ENCODE measurements around the gene TMEM8B.
A peak's percentile ranks its signal among the peaks of the same experiment; 100 is the strongest.

GRCh38 chr9:35790385-35791296 is 38.4 kb upstream of the TMEM8B start:
- TF ChIP-seq, protein P1, sequence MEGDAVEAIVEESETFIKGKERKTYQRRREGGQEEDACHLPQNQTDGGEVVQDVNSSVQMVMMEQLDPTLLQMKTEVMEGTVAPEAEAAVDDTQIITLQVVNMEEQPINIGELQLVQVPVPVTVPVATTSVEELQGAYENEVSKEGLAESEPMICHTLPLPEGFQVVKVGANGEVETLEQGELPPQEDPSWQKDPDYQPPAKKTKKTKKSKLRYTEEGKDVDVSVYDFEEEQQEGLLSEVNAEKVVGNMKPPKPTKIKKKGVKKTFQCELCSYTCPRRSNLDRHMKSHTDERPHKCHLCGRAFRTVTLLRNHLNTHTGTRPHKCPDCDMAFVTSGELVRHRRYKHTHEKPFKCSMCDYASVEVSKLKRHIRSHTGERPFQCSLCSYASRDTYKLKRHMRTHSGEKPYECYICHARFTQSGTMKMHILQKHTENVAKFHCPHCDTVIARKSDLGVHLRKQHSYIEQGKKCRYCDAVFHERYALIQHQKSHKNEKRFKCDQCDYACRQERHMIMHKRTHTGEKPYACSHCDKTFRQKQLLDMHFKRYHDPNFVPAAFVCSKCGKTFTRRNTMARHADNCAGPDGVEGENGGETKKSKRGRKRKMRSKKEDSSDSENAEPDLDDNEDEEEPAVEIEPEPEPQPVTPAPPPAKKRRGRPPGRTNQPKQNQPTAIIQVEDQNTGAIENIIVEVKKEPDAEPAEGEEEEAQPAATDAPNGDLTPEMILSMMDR (IDR thresholded peaks at IDR 0.05), result peak; percentile 84 to 92 (median 87)
- TF ChIP-seq POLR2AphosphoS5 (IDR thresholded peaks at IDR 0.05) (no peak), POLR2A (IDR thresholded peaks at IDR 0.05) (no peak)

Data from transverse colon (tissue), 4 donors.